GM12801 (cell line): ENCODE results near the gene RAB42.

ENCODE experiments used
- TF ChIP-seq, protein P1 (sequence below): IDR thresholded peaks from one replicate; pipeline ENCODE4 v1.5.1; 2011; ENCODE audit warnings: control low read depth; ENCODE audit not compliant: insufficient read length; ENCODE audit errors: extremely low read depth

Gene RAB42

DNA sequence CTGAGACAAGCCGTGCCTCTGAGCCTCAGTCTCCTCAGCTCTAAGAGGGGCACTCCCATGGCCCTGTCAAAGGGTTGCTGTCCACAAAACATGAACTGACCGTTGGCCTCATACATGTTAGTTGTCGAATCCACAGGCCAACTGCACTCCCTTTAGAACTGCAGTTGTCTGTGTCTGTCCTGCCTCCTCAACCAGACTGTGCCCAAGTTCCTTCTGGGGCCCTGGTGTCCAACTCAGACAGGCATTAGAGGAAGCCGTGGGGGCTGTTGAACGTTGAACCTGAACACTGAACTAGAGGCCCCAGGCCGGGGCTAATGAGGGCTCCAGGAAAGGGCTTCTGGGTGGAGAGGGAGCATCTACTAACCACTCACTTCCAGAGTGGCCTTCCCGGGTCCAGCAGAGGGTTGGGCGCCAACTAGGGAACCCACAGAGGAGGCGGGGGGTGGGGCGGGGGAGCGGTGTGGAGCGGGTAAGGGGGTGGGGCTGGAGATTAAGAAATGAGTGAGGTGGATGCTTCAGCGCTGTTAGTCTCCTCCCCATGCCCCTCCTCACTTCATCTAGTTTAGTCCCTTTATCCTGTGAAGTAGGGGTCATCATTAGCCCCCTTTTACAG lies at the start of gene RAB42:
Gene RAB42 (plus strand): TSS at position 558 of the 613 bp plus-strand sequence. CDS start 247 bp downstream, outside the sequence.
- TF ChIP-seq, protein P1, sequence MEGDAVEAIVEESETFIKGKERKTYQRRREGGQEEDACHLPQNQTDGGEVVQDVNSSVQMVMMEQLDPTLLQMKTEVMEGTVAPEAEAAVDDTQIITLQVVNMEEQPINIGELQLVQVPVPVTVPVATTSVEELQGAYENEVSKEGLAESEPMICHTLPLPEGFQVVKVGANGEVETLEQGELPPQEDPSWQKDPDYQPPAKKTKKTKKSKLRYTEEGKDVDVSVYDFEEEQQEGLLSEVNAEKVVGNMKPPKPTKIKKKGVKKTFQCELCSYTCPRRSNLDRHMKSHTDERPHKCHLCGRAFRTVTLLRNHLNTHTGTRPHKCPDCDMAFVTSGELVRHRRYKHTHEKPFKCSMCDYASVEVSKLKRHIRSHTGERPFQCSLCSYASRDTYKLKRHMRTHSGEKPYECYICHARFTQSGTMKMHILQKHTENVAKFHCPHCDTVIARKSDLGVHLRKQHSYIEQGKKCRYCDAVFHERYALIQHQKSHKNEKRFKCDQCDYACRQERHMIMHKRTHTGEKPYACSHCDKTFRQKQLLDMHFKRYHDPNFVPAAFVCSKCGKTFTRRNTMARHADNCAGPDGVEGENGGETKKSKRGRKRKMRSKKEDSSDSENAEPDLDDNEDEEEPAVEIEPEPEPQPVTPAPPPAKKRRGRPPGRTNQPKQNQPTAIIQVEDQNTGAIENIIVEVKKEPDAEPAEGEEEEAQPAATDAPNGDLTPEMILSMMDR, result no peak

GRCh38 chr1:28545246-28545628 lies 46.8 kb upstream of the RAB42 start:
- TF ChIP-seq, protein P1, result no peak

- TF ChIP-seq, protein P1, result no peak
These were observed 43.7 kb upstream of the RAB42 start for GRCh38 chr1:28548318-28548717.

- TF ChIP-seq, protein P1, result no peak
These were observed 40.7 kb upstream of the RAB42 start for GRCh38 chr1:28551381-28551780.

GRCh38 chr1:28552758-28553663 lies 39.1 kb upstream of the RAB42 start, which contains the start of gene TRNAU1AP:
Gene TRNAU1AP, plus strand, starts transcription at chr1:28553085. Its CDS starts 26 bp downstream, at chr1:28553111.
- TF ChIP-seq, protein P1, result no peak

GRCh38 chr1:28560886-28561285 lies 31.2 kb upstream of the RAB42 start:
- TF ChIP-seq, protein P1, result no peak

GRCh38 chr1:28564310-28564709 lies 27.8 kb upstream of the RAB42 start:
- TF ChIP-seq, protein P1, result no peak
